ENCODE results near the gene GPR68.

DNA sequence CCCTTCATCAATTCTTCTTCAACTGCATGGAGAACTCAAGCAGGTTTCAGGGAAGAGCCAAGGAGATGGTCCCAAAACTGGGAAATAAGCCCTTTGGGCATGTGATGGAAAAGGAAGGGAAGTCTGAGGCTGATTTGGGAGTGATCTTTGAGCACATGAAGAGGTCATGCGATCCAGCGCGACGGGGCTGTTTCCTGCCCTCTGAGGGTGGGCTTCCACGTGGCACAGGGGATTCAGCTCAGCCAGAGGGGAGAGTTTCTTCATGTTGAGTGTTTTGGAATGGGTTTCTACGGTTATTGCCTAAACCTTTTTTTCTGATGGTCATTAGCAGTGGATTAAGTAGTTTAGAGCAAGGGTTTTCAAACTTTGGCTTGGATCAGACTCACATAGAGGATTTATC lies 30.2 kb downstream of the GPR68 start:
- TF ChIP-seq, protein P1, sequence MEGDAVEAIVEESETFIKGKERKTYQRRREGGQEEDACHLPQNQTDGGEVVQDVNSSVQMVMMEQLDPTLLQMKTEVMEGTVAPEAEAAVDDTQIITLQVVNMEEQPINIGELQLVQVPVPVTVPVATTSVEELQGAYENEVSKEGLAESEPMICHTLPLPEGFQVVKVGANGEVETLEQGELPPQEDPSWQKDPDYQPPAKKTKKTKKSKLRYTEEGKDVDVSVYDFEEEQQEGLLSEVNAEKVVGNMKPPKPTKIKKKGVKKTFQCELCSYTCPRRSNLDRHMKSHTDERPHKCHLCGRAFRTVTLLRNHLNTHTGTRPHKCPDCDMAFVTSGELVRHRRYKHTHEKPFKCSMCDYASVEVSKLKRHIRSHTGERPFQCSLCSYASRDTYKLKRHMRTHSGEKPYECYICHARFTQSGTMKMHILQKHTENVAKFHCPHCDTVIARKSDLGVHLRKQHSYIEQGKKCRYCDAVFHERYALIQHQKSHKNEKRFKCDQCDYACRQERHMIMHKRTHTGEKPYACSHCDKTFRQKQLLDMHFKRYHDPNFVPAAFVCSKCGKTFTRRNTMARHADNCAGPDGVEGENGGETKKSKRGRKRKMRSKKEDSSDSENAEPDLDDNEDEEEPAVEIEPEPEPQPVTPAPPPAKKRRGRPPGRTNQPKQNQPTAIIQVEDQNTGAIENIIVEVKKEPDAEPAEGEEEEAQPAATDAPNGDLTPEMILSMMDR (IDR thresholded peaks at IDR 0.05): no peak
- no peak for TF ChIP-seq HOXA7 (CRISPR knock-in tag; IDR thresholded peaks at IDR 0.05)
- no peak for TF ChIP-seq SMC3 (IDR thresholded peaks at IDR 0.05)
- no peak for TF ChIP-seq TP53 (CRISPR knock-in tag; IDR thresholded peaks at IDR 0.05)
- no peak for TF ChIP-seq MYC (IDR thresholded peaks at IDR 0.05; ENCODE audit: borderline replicate concordance, low read length)
- no peak for TF ChIP-seq EP300 (IDR thresholded peaks at IDR 0.05)
